Thoracic aorta (tissue), 2 donors: ENCODE results near the gene MCOLN1. TPM values are rescaled to one million over a fixed set of nuclear protein-coding genes. Genes with fewer than 3 reads are reported as not detected.
A peak's percentile ranks its signal among the peaks of the same experiment; 100 is the strongest.

Source experiments
- ATAC-seq: fragments of 150-250 bp; one replicate; pipeline ENCODE4 v1.8.0; 2017; ENCODE audit warnings: low read depth; ENCODE audit not compliant: insufficient number of reproducible peaks, low FRiP score
- DNase-seq: peaks from one replicate; pipeline ENCODE4 v3.0.0-alpha.2; 2020; ENCODE audit warnings: low spot score
- H3K27ac ChIP-seq, 2 donors: fragments of 200-600 bp; sonication (generic); 1 replicate in 1 of 2; 2 replicates in 1 of 2; pipeline ENCODE4 v1.5.1; 2016; ENCODE audit warnings: mild to moderate bottlenecking in 2 of 2, moderate library complexity in 2 of 2
- H3K27me3 ChIP-seq: fragments of 200-600 bp; sonication (generic); replicated peaks from 2 replicates; pipeline ENCODE4 v1.6.0; 2016; ENCODE audit warnings: mild to moderate bottlenecking; ENCODE audit not compliant: insufficient read depth
- H3K36me3 ChIP-seq: fragments of 200-600 bp; sonication (generic); one replicate; pipeline ENCODE4 v1.5.1; 2016
- H3K4me1 ChIP-seq, 2 donors: fragments of 200-600 bp; sonication (generic); 1 replicate in 1 of 2; 2 replicates in 1 of 2; pipeline versions ENCODE4 v1.5.1 to v1.6.0; 2016; ENCODE audit warnings: low read depth in 2 of 2, mild to moderate bottlenecking in 1 of 2; ENCODE audit not compliant: control insufficient read depth in 1 of 2
- H3K4me3 ChIP-seq: fragments of 200-600 bp; sonication (generic); 2 replicates; pipeline ENCODE4 v1.5.1; 2016; ENCODE audit warnings: mild to moderate bottlenecking
- H3K9me3 ChIP-seq: fragments of 200-600 bp; sonication (generic); 2 replicates; pipeline ENCODE4 v1.5.1; 2016
- CTCF ChIP-seq: fragments of 200-600 bp; sonication (generic); IDR thresholded peaks from one replicate; pipeline ENCODE4 v1.5.1; 2019; ENCODE audit warnings: antibody characterized with exemption
- total RNA-seq, 2 donors: library from RNA; depleted of rRNA; stranded (reverse); fragments of >200 nt; gene quantifications; one replicate each; pipeline versions ENCODE4 v1.1.0 to v1.2.3, GENCODE V29; 2016

MCOLN1 gene
- total RNA-seq, 2 donors from 2014 or later: 19.6 to 34.8 TPM

- H3K27ac ChIP-seq: peak overlapping the region; percentile 66 to 85
- no peak for TF ChIP-seq CTCF
- peak overlapping the region; percentile 85 for H3K4me3 ChIP-seq
- no peak for DNase-seq
- peaks cover 3 to 56% of the 10 kb centered on the region in 2 donors for H3K4me1 ChIP-seq
- no peaks in the 10 kb centered on the region for H3K27me3 ChIP-seq
- ATAC-seq: no peak
- H3K9me3 ChIP-seq: no peaks in the 10 kb centered on the region
- peaks cover 2% of the 10 kb centered on the region for H3K36me3 ChIP-seq
Observed at GRCh38 chr19:7516333-7516732, 6.1 kb upstream of the MCOLN1 start.

DNA sequence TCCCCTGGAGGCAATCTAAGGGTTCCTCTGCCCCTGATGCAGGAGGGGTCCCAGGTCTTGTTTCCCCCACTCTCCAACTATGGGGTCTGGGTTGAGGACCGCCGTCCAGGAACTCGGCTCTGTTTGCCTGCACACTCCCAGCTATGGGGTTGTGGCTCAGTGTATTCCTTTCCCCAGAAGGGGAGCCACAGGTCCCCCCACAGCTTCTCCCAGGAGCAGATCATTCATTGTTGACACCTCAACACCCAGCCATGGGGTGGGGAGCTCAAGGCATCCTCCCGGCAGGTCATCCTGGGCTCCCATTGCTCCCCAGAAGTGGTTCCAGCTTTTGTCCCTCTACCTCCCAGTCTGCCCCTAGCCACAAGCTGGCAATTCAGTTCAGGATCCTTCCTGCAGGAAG is 5.5 kb upstream of the MCOLN1 start:
- H3K27me3 ChIP-seq: no peaks in the 10 kb centered on the region
- H3K9me3 ChIP-seq: no peaks in the 10 kb centered on the region
- peak overlapping the region; percentile 85 for H3K4me3 ChIP-seq
- no peak for TF ChIP-seq CTCF
- peaks cover 2% of the 10 kb centered on the region for H3K36me3 ChIP-seq
- no peak for ATAC-seq
- H3K4me1 ChIP-seq: peaks cover 8 to 61% of the 10 kb centered on the region in 2 donors
- no peak for DNase-seq
- H3K27ac ChIP-seq: peak overlapping the region; percentile 66 to 85

- Histone ChIP-seq H3K27ac (no peak overlapping the region), H3K27me3 (no peaks in the 10 kb centered on the region), H3K9me3 (no peaks in the 10 kb centered on the region), H3K4me3 (no peak overlapping the region), H3K4me1 (peaks cover 17 to 71% of the 10 kb centered on the region in 2 donors), H3K36me3 (peaks cover 2% of the 10 kb centered on the region)
- no peak for TF ChIP-seq CTCF
- ATAC-seq (no peak), DNase-seq (no peak)
Observed at GRCh38 chr19:7519361-7520130, 2.9 kb upstream of the MCOLN1 start.

- no peak for TF ChIP-seq CTCF
- Histone ChIP-seq H3K36me3 (peaks cover 5% of the 10 kb centered on the region), H3K27ac (peak overlapping the region in 1 of 2 donors; percentile 37), H3K4me3 (no peak overlapping the region), H3K4me1 (peaks cover 17 to 64% of the 10 kb centered on the region in 2 donors), H3K9me3 (no peaks in the 10 kb centered on the region), H3K27me3 (no peaks in the 10 kb centered on the region)
- ATAC-seq (no peak), DNase-seq (no peak)
Observed at GRCh38 chr19:7520131-7521051, 2.0 kb upstream of the MCOLN1 start.

GRCh38 chr19:7521551-7522071 is 813 bp upstream of the MCOLN1 start:
- no peak for TF ChIP-seq CTCF
- Histone ChIP-seq H3K9me3 (no peaks in the 10 kb centered on the region), H3K27me3 (no peaks in the 10 kb centered on the region), H3K36me3 (peaks cover 11% of the 10 kb centered on the region), H3K4me3 (peak overlapping the region; percentile 98), H3K4me1 (peaks cover 17 to 57% of the 10 kb centered on the region in 2 donors), H3K27ac (peak overlapping the region; percentile 4 to 51)
- ATAC-seq (no peak), DNase-seq (no peak)
